H9 (cell line): ENCODE results near the gene PRKCA. TPM values are rescaled to one million over a fixed set of nuclear protein-coding genes. Genes with fewer than 3 reads are reported as not detected.

Experiments used
- DNase-seq: peaks from one replicate; pipeline ENCODE4 v3.0.0-alpha.2; 2017
- H2AFZ ChIP-seq: one replicate; pipeline ENCODE4 v1.6.1; 2013; ENCODE audit warnings: mild to moderate bottlenecking, low read length, control low read depth, moderate library complexity
- H2AK5ac ChIP-seq: 2 replicates; pipeline ENCODE4 v1.6.1; 2013; ENCODE audit warnings: low read length, control low read depth, mixed read lengths; ENCODE audit not compliant: insufficient read length
- H2BK120ac ChIP-seq: one replicate; pipeline ENCODE4 v1.6.1; 2013; ENCODE audit warnings: low read depth, mild to moderate bottlenecking, low read length, control low read depth, inconsistent platforms; ENCODE audit not compliant: poor library complexity, severe bottlenecking
- H2BK12ac ChIP-seq: 2 replicates; pipeline ENCODE4 v1.6.1; 2013; ENCODE audit warnings: low read length, control low read depth, mixed read lengths, low read depth; ENCODE audit not compliant: insufficient read length
- H2BK15ac ChIP-seq: 2 replicates; pipeline ENCODE4 v1.6.1; 2013; ENCODE audit warnings: low read depth, low read length, control low read depth
- H2BK20ac ChIP-seq: one replicate; pipeline ENCODE4 v1.6.1; 2013; ENCODE audit warnings: low read depth, mild to moderate bottlenecking, low read length, control low read depth, inconsistent platforms; ENCODE audit not compliant: poor library complexity, severe bottlenecking
- H2BK5ac ChIP-seq: 2 replicates; pipeline ENCODE4 v1.6.1; 2013; ENCODE audit warnings: low read length, control low read depth, mixed read lengths; ENCODE audit not compliant: insufficient read length
- H3K14ac ChIP-seq: 2 replicates; pipeline ENCODE4 v1.6.1; 2013; ENCODE audit warnings: low read length, control low read depth; ENCODE audit not compliant: insufficient read depth
- H3K18ac ChIP-seq: 2 replicates; pipeline ENCODE4 v1.6.1; 2013; ENCODE audit warnings: low read depth, mild to moderate bottlenecking, mixed read lengths, low read length, control low read depth; ENCODE audit not compliant: insufficient read length
- H3K23ac ChIP-seq: 2 replicates; pipeline ENCODE4 v1.6.1; 2013; ENCODE audit warnings: low read length, control low read depth, mixed read lengths, low read depth; ENCODE audit not compliant: insufficient read length
- H3K23me2 ChIP-seq: 2 replicates; pipeline ENCODE4 v1.6.1; 2013; ENCODE audit warnings: low read depth, mild to moderate bottlenecking, mixed read lengths, low read length, control low read depth; ENCODE audit not compliant: insufficient read length, poor library complexity, severe bottlenecking
- H3K27ac ChIP-seq: 2 replicates; pipeline ENCODE4 v1.5.1; 2013; ENCODE audit warnings: low read length, control low read depth, mixed read lengths, low read depth; ENCODE audit not compliant: insufficient read length
- H3K27me3 ChIP-seq: 2 replicates; pipeline ENCODE4 v1.6.1; 2013; ENCODE audit warnings: low read length, control low read depth, inconsistent platforms; ENCODE audit not compliant: insufficient read depth
- H3K4ac ChIP-seq: 2 replicates; pipeline ENCODE4 v1.6.1; 2013; ENCODE audit warnings: low read depth, mild to moderate bottlenecking, control low read depth, inconsistent platforms, low read length, moderate library complexity
- H3K4me1 ChIP-seq: 2 replicates; pipeline ENCODE4 v1.6.1; 2013; ENCODE audit warnings: low read length, control low read depth, inconsistent platforms; ENCODE audit not compliant: insufficient read depth
- H3K4me2 ChIP-seq: 2 replicates; pipeline ENCODE4 v1.6.1; 2013; ENCODE audit warnings: low read length, control low read depth, mixed read lengths; ENCODE audit not compliant: insufficient read length, insufficient read depth
- H3K56ac ChIP-seq: 2 replicates; pipeline ENCODE4 v1.6.1; 2013; ENCODE audit warnings: low read depth, mild to moderate bottlenecking, mixed read lengths, low read length, control low read depth; ENCODE audit not compliant: insufficient read length
- H3K79me1 ChIP-seq: 2 replicates; pipeline ENCODE4 v1.6.1; 2013; ENCODE audit warnings: low read depth, mild to moderate bottlenecking, moderate library complexity, low read length, control low read depth, inconsistent platforms; ENCODE audit not compliant: insufficient read depth, poor library complexity, severe bottlenecking
- H3K79me2 ChIP-seq: 2 replicates; pipeline ENCODE4 v1.6.1; 2013; ENCODE audit warnings: low read length, control low read depth, inconsistent platforms; ENCODE audit not compliant: insufficient read depth
- H3K9ac ChIP-seq: 2 replicates; pipeline ENCODE4 v1.6.1; 2013; ENCODE audit warnings: low read length, control low read depth, mixed read lengths; ENCODE audit not compliant: insufficient read length; ENCODE audit errors: extremely low read depth
- H3K9me3 ChIP-seq: one replicate; pipeline ENCODE4 v1.6.1; 2013; ENCODE audit warnings: low read depth, low read length, inconsistent platforms; ENCODE audit not compliant: control insufficient read depth
- H3T11ph ChIP-seq: one replicate; pipeline ENCODE4 v1.6.1; 2013; ENCODE audit warnings: mild to moderate bottlenecking, low read length, control low read depth, inconsistent platforms
- H4K20me1 ChIP-seq: one replicate; pipeline ENCODE4 v1.6.1; 2013; ENCODE audit not compliant: control insufficient read depth, insufficient read length, insufficient read depth
- H4K5ac ChIP-seq: 2 replicates; pipeline ENCODE4 v1.6.1; 2013; ENCODE audit warnings: low read depth, mild to moderate bottlenecking, mixed read lengths, low read length, control low read depth; ENCODE audit not compliant: insufficient read length
- H4K8ac ChIP-seq: replicated peaks from 2 replicates; pipeline ENCODE4 v1.6.1; 2013; ENCODE audit warnings: low read length, control low read depth, mixed read lengths, low read depth; ENCODE audit not compliant: insufficient read length
- H4K91ac ChIP-seq: 2 replicates; pipeline ENCODE4 v1.6.1; 2013; ENCODE audit warnings: low read depth, mild to moderate bottlenecking, moderate library complexity, mixed read lengths, low read length, control low read depth; ENCODE audit not compliant: insufficient read length
- H3K27ac Mint-ChIP-seq, 3 experiments: 2 replicates in 2 of 3; 3 replicates in 1 of 3; pipeline ENCODE4 v1.8.0; 2020 to 2021; ENCODE audit warnings: mixed read lengths in 3 of 3, mild to moderate bottlenecking in 1 of 3, moderate library complexity in 1 of 3
- H3K27me3 Mint-ChIP-seq: 2 replicates; pipeline ENCODE4 v1.8.0; 2021; ENCODE audit warnings: low read depth, mild to moderate bottlenecking, moderate library complexity, mixed read lengths
- H3K36me3 Mint-ChIP-seq, 3 experiments: 2 replicates in 2 of 3; 3 replicates in 1 of 3; pipeline ENCODE4 v1.8.0; 2020 to 2021; ENCODE audit warnings: low read depth in 3 of 3, mixed read lengths in 3 of 3; ENCODE audit not compliant: insufficient read depth in 1 of 3
- H3K4me1 Mint-ChIP-seq, 2 experiments: 2 replicates each; pipeline ENCODE4 v1.8.0; 2020; ENCODE audit warnings: mixed read lengths in 2 of 2
- H3K4me3 Mint-ChIP-seq, 2 experiments: 2 replicates in 1 of 2; 3 replicates in 1 of 2; pipeline ENCODE4 v1.8.0; 2020 to 2021; ENCODE audit warnings: mild to moderate bottlenecking in 2 of 2, mixed read lengths in 2 of 2, moderate library complexity in 1 of 2
- H3K9me3 Mint-ChIP-seq, 2 experiments: 2 replicates in 1 of 2; 3 replicates in 1 of 2; pipeline ENCODE4 v1.8.0; 2020; ENCODE audit warnings: mild to moderate bottlenecking in 2 of 2, mixed read lengths in 2 of 2, moderate library complexity in 1 of 2
- total RNA-seq: library from RNA; stranded (reverse); gene quantifications from 2 replicates; pipeline ENCODE4 v1.2.1, GENCODE V29; 2021
- TF ChIP-seq, protein P1 (sequence below): fragments of 200-600 bp; sonication (generic); conservative IDR thresholded peaks from 3 replicates; pipeline ENCODE4 v1.8.0; 2021; ENCODE audit warnings: antibody characterized with exemption, mild to moderate bottlenecking

Gene PRKCA
- total RNA-seq, 1 experiment from 2014 or later = 10.5 TPM

GRCh38 chr17:66313325-66313724 is 10.9 kb downstream of the PRKCA start:
- TF ChIP-seq, protein P1, sequence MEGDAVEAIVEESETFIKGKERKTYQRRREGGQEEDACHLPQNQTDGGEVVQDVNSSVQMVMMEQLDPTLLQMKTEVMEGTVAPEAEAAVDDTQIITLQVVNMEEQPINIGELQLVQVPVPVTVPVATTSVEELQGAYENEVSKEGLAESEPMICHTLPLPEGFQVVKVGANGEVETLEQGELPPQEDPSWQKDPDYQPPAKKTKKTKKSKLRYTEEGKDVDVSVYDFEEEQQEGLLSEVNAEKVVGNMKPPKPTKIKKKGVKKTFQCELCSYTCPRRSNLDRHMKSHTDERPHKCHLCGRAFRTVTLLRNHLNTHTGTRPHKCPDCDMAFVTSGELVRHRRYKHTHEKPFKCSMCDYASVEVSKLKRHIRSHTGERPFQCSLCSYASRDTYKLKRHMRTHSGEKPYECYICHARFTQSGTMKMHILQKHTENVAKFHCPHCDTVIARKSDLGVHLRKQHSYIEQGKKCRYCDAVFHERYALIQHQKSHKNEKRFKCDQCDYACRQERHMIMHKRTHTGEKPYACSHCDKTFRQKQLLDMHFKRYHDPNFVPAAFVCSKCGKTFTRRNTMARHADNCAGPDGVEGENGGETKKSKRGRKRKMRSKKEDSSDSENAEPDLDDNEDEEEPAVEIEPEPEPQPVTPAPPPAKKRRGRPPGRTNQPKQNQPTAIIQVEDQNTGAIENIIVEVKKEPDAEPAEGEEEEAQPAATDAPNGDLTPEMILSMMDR = no peak
- no peak overlapping the region for H3K18ac ChIP-seq
- Mint-ChIP-seq H3K27ac (no peak overlapping the region), H3K36me3 (no peaks in the 10 kb centered on the region; a peak in 1 of 7 replicates), H3K9me3 (no peaks in the 10 kb centered on the region), H3K4me3 (no peak overlapping the region), H3K27me3 (no peaks in the 10 kb centered on the region), H3K4me1 (peaks cover 15 to 17% of the 10 kb centered on the region in 2 experiments)
- no peak overlapping the region for H3K4ac ChIP-seq
- no peaks in the 10 kb centered on the region for H3K79me2 ChIP-seq
- no peaks in the 10 kb centered on the region for H3K27me3 ChIP-seq
- no peak overlapping the region for H3K14ac ChIP-seq
- no peak overlapping the region for H3K56ac ChIP-seq
- H2BK120ac ChIP-seq = no peak overlapping the region
- no peak overlapping the region for H4K8ac ChIP-seq
- H3K27ac ChIP-seq = no peak overlapping the region
- no peak overlapping the region for H2BK15ac ChIP-seq
- H3K9me3 ChIP-seq = no peaks in the 10 kb centered on the region
- H3K23me2 ChIP-seq = no peaks in the 10 kb centered on the region
- H3K79me1 ChIP-seq = no peaks in the 10 kb centered on the region
- no peak overlapping the region for H3K23ac ChIP-seq
- H3K4me2 ChIP-seq = no peak overlapping the region
- H3K9ac ChIP-seq = no peak overlapping the region
- DNase-seq = no peak
- H2BK12ac ChIP-seq = no peak overlapping the region
- H4K5ac ChIP-seq = no peak overlapping the region
- H2AFZ ChIP-seq = no peak overlapping the region
- no peaks in the 10 kb centered on the region for H4K20me1 ChIP-seq
- H2AK5ac ChIP-seq = no peak overlapping the region
- H3K4me1 ChIP-seq = no peaks in the 10 kb centered on the region; the same call in 1 of the 2 replicates
- H3T11ph ChIP-seq = no peak overlapping the region
- no peak overlapping the region for H2BK5ac ChIP-seq
- no peak overlapping the region for H2BK20ac ChIP-seq
- no peak overlapping the region for H4K91ac ChIP-seq
